ENCODE measurements around the gene RAB28. TPM values are rescaled to one million over a fixed set of nuclear protein-coding genes. Genes with fewer than 3 reads are reported as not detected.

Gene RAB28
- total RNA-seq, 1 experiment from 2014 or later, result 61.8 TPM

GRCh38 chr4:13495753-13496152, 11.6 kb upstream of the RAB28 start:
- H3K4me1 ChIP-seq (ENCODE audit: low read length), result peaks cover 7% of the 10 kb centered on the region
- no peaks in the 10 kb centered on the region for H3K27me3 ChIP-seq (ENCODE audit: low read length)
- no peak for DNase-seq
- no peaks in the 10 kb centered on the region for H4K20me1 ChIP-seq (ENCODE audit: insufficient read depth, low read depth, low read length)
- no peaks in the 10 kb centered on the region for H3K79me2 ChIP-seq (ENCODE audit: low read length)
- no peak overlapping the region for H3K9ac ChIP-seq (ENCODE audit: low read length)
- H3K4me2 ChIP-seq (ENCODE audit: low read depth, low read length, poor library complexity, severe bottlenecking), result no peak overlapping the region
- no peaks in the 10 kb centered on the region for H3K36me3 ChIP-seq (ENCODE audit: insufficient read depth, low read length)
- 0 out of 2 replicates have a peak, but pooled peaks cover 3% of the 10 kb centered on the region for H3K9me3 ChIP-seq (ENCODE audit: low read length)
- no peak overlapping the region for H3K27ac ChIP-seq (ENCODE audit: low read length)
- H3K9me2 ChIP-seq (replicated peaks; ENCODE audit: insufficient read depth, low read length), result no peaks in the 10 kb centered on the region
- H2AFZ ChIP-seq (ENCODE audit: low read length), result no peak overlapping the region
- H3K4me3 ChIP-seq (ENCODE audit: low read length), result no peak overlapping the region

GRCh38 chr4:13493793-13494192, 9.7 kb upstream of the RAB28 start:
- Histone ChIP-seq H3K79me2 (ENCODE audit: low read length) (no peaks in the 10 kb centered on the region), H3K4me1 (ENCODE audit: low read length) (peaks cover 7% of the 10 kb centered on the region), H3K9me3 (ENCODE audit: low read length) (0 out of 2 replicates have a peak, but pooled peaks cover 3% of the 10 kb centered on the region), H3K4me3 (ENCODE audit: low read length) (no peak overlapping the region), H3K27ac (ENCODE audit: low read length) (no peak overlapping the region), H3K9ac (ENCODE audit: low read length) (no peak overlapping the region), H3K4me2 (ENCODE audit: low read depth, low read length, poor library complexity, severe bottlenecking) (no peak overlapping the region), H3K36me3 (ENCODE audit: insufficient read depth, low read length) (no peaks in the 10 kb centered on the region), H4K20me1 (ENCODE audit: insufficient read depth, low read depth, low read length) (no peaks in the 10 kb centered on the region), H2AFZ (ENCODE audit: low read length) (no peak overlapping the region), H3K9me2 (replicated peaks; ENCODE audit: insufficient read depth, low read length) (no peaks in the 10 kb centered on the region), H3K27me3 (ENCODE audit: low read length) (no peaks in the 10 kb centered on the region)
- no peak for DNase-seq

- no peak overlapping the region for H3K9ac ChIP-seq (ENCODE audit: low read length)
Observed at GRCh38 chr4:13492747-13493146, 8.6 kb upstream of the RAB28 start.

GRCh38 chr4:13484749-13485221, 645 bp upstream of the RAB28 start:
- H3K27me3 ChIP-seq (ENCODE audit: low read length), result no peaks in the 10 kb centered on the region
- peak overlapping the region; percentile 81 for H3K4me2 ChIP-seq (ENCODE audit: low read depth, low read length, poor library complexity, severe bottlenecking)
- H2AFZ ChIP-seq (ENCODE audit: low read length), result peak overlapping the region; percentile 76
- H3K4me1 ChIP-seq (ENCODE audit: low read length), result peaks cover 38% of the 10 kb centered on the region
- H3K9me2 ChIP-seq (replicated peaks; ENCODE audit: insufficient read depth, low read length), result no peaks in the 10 kb centered on the region
- no peaks in the 10 kb centered on the region; the same call in 1 of the 2 replicates for H4K20me1 ChIP-seq (ENCODE audit: insufficient read depth, low read depth, low read length)
- DNase-seq, result peak; percentile 79
- peak overlapping the region; percentile 85 for H3K4me3 ChIP-seq (ENCODE audit: low read length)
- peak overlapping the region; percentile 79; the same call in 1 of the 2 replicates for H3K27ac ChIP-seq (ENCODE audit: low read length)
- peaks cover 43% of the 10 kb centered on the region for H3K79me2 ChIP-seq (ENCODE audit: low read length)
- H3K9me3 ChIP-seq (ENCODE audit: low read length), result no peaks in the 10 kb centered on the region
- no peaks in the 10 kb centered on the region for H3K36me3 ChIP-seq (ENCODE audit: insufficient read depth, low read length)
- peak overlapping the region; percentile 93 for H3K9ac ChIP-seq (ENCODE audit: low read length)

More at GRCh38 chr4:13492747-13493146, 8.6 kb upstream of the RAB28 start:
- DNase-seq, result no peak
- Histone ChIP-seq H2AFZ (ENCODE audit: low read length) (0 out of 2 replicates have a peak overlapping the region, but pooled peaks have one; percentile 28), H3K4me1 (ENCODE audit: low read length) (no peaks in the 10 kb centered on the region), H3K36me3 (ENCODE audit: insufficient read depth, low read length) (no peaks in the 10 kb centered on the region), H3K27me3 (ENCODE audit: low read length) (no peaks in the 10 kb centered on the region), H4K20me1 (ENCODE audit: insufficient read depth, low read depth, low read length) (no peaks in the 10 kb centered on the region), H3K9me2 (replicated peaks; ENCODE audit: insufficient read depth, low read length) (no peaks in the 10 kb centered on the region), H3K79me2 (ENCODE audit: low read length) (no peaks in the 10 kb centered on the region), H3K27ac (ENCODE audit: low read length) (no peak overlapping the region), H3K4me2 (ENCODE audit: low read depth, low read length, poor library complexity, severe bottlenecking) (no peak overlapping the region), H3K9me3 (ENCODE audit: low read length) (0 out of 2 replicates have a peak, but pooled peaks cover 3% of the 10 kb centered on the region), H3K4me3 (ENCODE audit: low read length) (no peak overlapping the region)

GRCh38 chr4:13483768-13484121, 395 bp downstream of the RAB28 start:
- no peaks in the 10 kb centered on the region; the same call in 1 of the 2 replicates for H4K20me1 ChIP-seq (ENCODE audit: insufficient read depth, low read depth, low read length)
- H3K27ac ChIP-seq (ENCODE audit: low read length), result peak overlapping the region; percentile 79
- H3K4me3 ChIP-seq (ENCODE audit: low read length), result peak overlapping the region; percentile 85
- H3K79me2 ChIP-seq (ENCODE audit: low read length), result peaks cover 53% of the 10 kb centered on the region
- peaks cover 47% of the 10 kb centered on the region for H3K4me1 ChIP-seq (ENCODE audit: low read length)
- no peaks in the 10 kb centered on the region for H3K27me3 ChIP-seq (ENCODE audit: low read length)
- H2AFZ ChIP-seq (ENCODE audit: low read length), result no peak overlapping the region
- peak overlapping the region; percentile 93 for H3K9ac ChIP-seq (ENCODE audit: low read length)
- H3K9me3 ChIP-seq (ENCODE audit: low read length), result no peaks in the 10 kb centered on the region
- H3K4me2 ChIP-seq (ENCODE audit: low read depth, low read length, poor library complexity, severe bottlenecking), result peak overlapping the region; percentile 81
- no peak for DNase-seq
- H3K36me3 ChIP-seq (ENCODE audit: insufficient read depth, low read length), result peaks cover 4% of the 10 kb centered on the region; the same call in 1 of the 2 replicates
- H3K9me2 ChIP-seq (replicated peaks; ENCODE audit: insufficient read depth, low read length), result no peaks in the 10 kb centered on the region

GRCh38 chr4:13483136-13483767, 888 bp downstream of the RAB28 start:
- Histone ChIP-seq H3K4me3 (ENCODE audit: low read length) (peak overlapping the region; percentile 85), H4K20me1 (ENCODE audit: insufficient read depth, low read depth, low read length) (no peaks in the 10 kb centered on the region; the same call in 1 of the 2 replicates), H3K9me3 (ENCODE audit: low read length) (no peaks in the 10 kb centered on the region), H3K9me2 (replicated peaks; ENCODE audit: insufficient read depth, low read length) (no peaks in the 10 kb centered on the region), H3K4me2 (ENCODE audit: low read depth, low read length, poor library complexity, severe bottlenecking) (peak overlapping the region; percentile 81), H3K36me3 (ENCODE audit: insufficient read depth, low read length) (peaks cover 9% of the 10 kb centered on the region; the same call in 1 of the 2 replicates), H2AFZ (ENCODE audit: low read length) (no peak overlapping the region), H3K79me2 (ENCODE audit: low read length) (peaks cover 58% of the 10 kb centered on the region), H3K4me1 (ENCODE audit: low read length) (peaks cover 52% of the 10 kb centered on the region), H3K9ac (ENCODE audit: low read length) (peak overlapping the region; percentile 93), H3K27me3 (ENCODE audit: low read length) (no peaks in the 10 kb centered on the region), H3K27ac (ENCODE audit: low read length) (peak overlapping the region; percentile 79)
- DNase-seq, result peak; percentile 77

- H3K4me2 ChIP-seq (ENCODE audit: low read depth, low read length, poor library complexity, severe bottlenecking), result peak overlapping the region; percentile 81
Observed at GRCh38 chr4:13481569-13481968, 2.6 kb downstream of the RAB28 start.

GRCh38 chr4:13478707-13479106, 5.4 kb downstream of the RAB28 start:
- Histone ChIP-seq H4K20me1 (ENCODE audit: insufficient read depth, low read depth, low read length) (no peaks in the 10 kb centered on the region; the same call in 1 of the 2 replicates), H3K9me2 (replicated peaks; ENCODE audit: insufficient read depth, low read length) (no peaks in the 10 kb centered on the region), H3K4me3 (ENCODE audit: low read length) (no peak overlapping the region), H3K36me3 (ENCODE audit: insufficient read depth, low read length) (peaks cover 42% of the 10 kb centered on the region), H3K79me2 (ENCODE audit: low read length) (peaks cover 93% of the 10 kb centered on the region), H3K4me2 (ENCODE audit: low read depth, low read length, poor library complexity, severe bottlenecking) (peak overlapping the region; percentile 9), H3K9me3 (ENCODE audit: low read length) (no peaks in the 10 kb centered on the region), H3K27me3 (ENCODE audit: low read length) (no peaks in the 10 kb centered on the region), H2AFZ (ENCODE audit: low read length) (no peak overlapping the region), H3K9ac (ENCODE audit: low read length) (no peak overlapping the region), H3K27ac (ENCODE audit: low read length) (peak overlapping the region; percentile 21), H3K4me1 (ENCODE audit: low read length) (peaks cover 59% of the 10 kb centered on the region)
- DNase-seq, result no peak

More at GRCh38 chr4:13481569-13481968, 2.6 kb downstream of the RAB28 start:
- Histone ChIP-seq H3K36me3 (ENCODE audit: insufficient read depth, low read length) (peaks cover 21% of the 10 kb centered on the region), H3K4me1 (ENCODE audit: low read length) (peaks cover 67% of the 10 kb centered on the region), H3K9me3 (ENCODE audit: low read length) (no peaks in the 10 kb centered on the region), H3K9ac (ENCODE audit: low read length) (peak overlapping the region; percentile 93), H3K27me3 (ENCODE audit: low read length) (no peaks in the 10 kb centered on the region), H3K4me3 (ENCODE audit: low read length) (peak overlapping the region; percentile 85), H3K9me2 (replicated peaks; ENCODE audit: insufficient read depth, low read length) (no peaks in the 10 kb centered on the region), H4K20me1 (ENCODE audit: insufficient read depth, low read depth, low read length) (no peaks in the 10 kb centered on the region; the same call in 1 of the 2 replicates), H3K27ac (ENCODE audit: low read length) (peak overlapping the region; percentile 79), H2AFZ (ENCODE audit: low read length) (no peak overlapping the region), H3K79me2 (ENCODE audit: low read length) (peaks cover 72% of the 10 kb centered on the region)
- DNase-seq, result peak; percentile 54
